Panc1 (cell line): ENCODE measurements around the gene TREML4.

ENCODE experiments used
- CTCF ChIP-seq: fragments of 450-650 bp; IDR thresholded peaks from 2 replicates; pipeline ENCODE4 v1.5.1; 2017; ENCODE audit warnings: mild to moderate bottlenecking
- POLR2AphosphoS5 ChIP-seq: IDR thresholded peaks from 2 replicates; pipeline ENCODE4 v1.6.1; 2012; ENCODE audit warnings: mild to moderate bottlenecking, low read depth, low read length, moderate library complexity
- TCF7L2 ChIP-seq: IDR thresholded peaks from 2 replicates; pipeline ENCODE4 v1.6.1; 2011; ENCODE audit warnings: mild to moderate bottlenecking, low read depth, low read length, inconsistent platforms

GRCh38 chr6:41284726-41285125 lies 56.6 kb downstream of the TREML4 start:
- TF ChIP-seq CTCF = no peak
- no peak for TF ChIP-seq POLR2AphosphoS5
- no peak for TF ChIP-seq TCF7L2
